Naive thymus-derived CD8-positive, alpha-beta T cell (primary cell): ENCODE results near the gene RMI1. TPM values are rescaled to one million over a fixed set of nuclear protein-coding genes. Genes with fewer than 3 reads are reported as not detected.
"Not testable (repeated sequence)": the region's sequence is repeated elsewhere in the genome, so short reads cannot be mapped to it uniquely, and the experiment has no call there.

Source experiments
- ATAC-seq, 2 donors: fragments of 150-1000 bp; cut with Tn5 transposase in 1 of 2; sonication (Bioruptor Pico), chemical (Tn5 transposase) in 1 of 2; 1 replicate in 1 of 2; 2 replicates in 1 of 2; pipeline ENCODE4 v1.10.0; 2021; ENCODE audit warnings: mild to moderate bottlenecking in 2 of 2, moderate library complexity in 2 of 2
- POLR2A ChIA-PET: fragments of 350-600 bp; sonication (Branson Sonifier 250); formaldehyde crosslinking; loops from one replicate; lab custom pipeline; 2021; ENCODE audit warnings: antibody characterized with exemption; lab: Charles Lee
- DNase-seq, 10 donors: peaks; one replicate each; pipeline versions ENCODE4 v3.0.0 to v3.0.0-alpha.2; 2020 to 2022
- H3K27ac Mint-ChIP-seq, 10 donors: one replicate each; pipeline ENCODE4 v1.8.0; 2020 to 2022; ENCODE audit warnings: mild to moderate bottlenecking in 10 of 10, mixed read lengths in 10 of 10, moderate library complexity in 4 of 10, inconsistent platforms in 1 of 10
- H3K27me3 Mint-ChIP-seq, 5 donors: one replicate each; pipeline ENCODE4 v1.8.0; 2021 to 2022; ENCODE audit warnings: mixed read lengths in 5 of 5
- H3K36me3 Mint-ChIP-seq, 3 donors: one replicate each; pipeline ENCODE4 v1.8.0; 2020 to 2022; ENCODE audit warnings: mixed read lengths in 3 of 3, mild to moderate bottlenecking in 2 of 3, inconsistent platforms in 1 of 3
- H3K4me1 Mint-ChIP-seq, 4 donors: one replicate each; pipeline ENCODE4 v1.8.0; 2021 to 2022; ENCODE audit warnings: mixed read lengths in 4 of 4
- H3K4me3 Mint-ChIP-seq, 10 donors: one replicate each; pipeline ENCODE4 v1.8.0; 2020 to 2022; ENCODE audit warnings: mild to moderate bottlenecking in 10 of 10, mixed read lengths in 10 of 10, moderate library complexity in 6 of 10, inconsistent platforms in 1 of 10
- H3K9me3 Mint-ChIP-seq, 9 donors: one replicate each; pipeline ENCODE4 v1.8.0; 2020 to 2022; ENCODE audit warnings: mixed read lengths in 9 of 9, mild to moderate bottlenecking in 3 of 9, inconsistent platforms in 1 of 9, moderate library complexity in 1 of 9
- polyA plus RNA-seq, 3 donors: library from polyadenylated mRNA; unstranded; fragments of 300-500 nt; fragmentation: Illumina TruSeq; gene quantifications; one replicate each; pipeline ENCODE4 v1.2.3, GENCODE V29; 2021
- total RNA-seq, 8 experiments: library from RNA in 2 of 8; stranded (reverse) in 2 of 8; gene quantifications; one replicate each; pipeline ENCODE4 v1.2.3 and lab custom pipeline; 2021 to 2026

RMI1 gene
- 1 to 10 TPM; 6.6 to 8.3 TPM for total RNA-seq
- 1 to 10 TPM; 5.3 to 6.7 (median 6.3) TPM for polyA plus RNA-seq
- 0.98 to 6.7 (median 4.6) reads per million in 6 experiments for total RNA-seq (lab: John Stamatoyannopoulos, UW)

DNA sequence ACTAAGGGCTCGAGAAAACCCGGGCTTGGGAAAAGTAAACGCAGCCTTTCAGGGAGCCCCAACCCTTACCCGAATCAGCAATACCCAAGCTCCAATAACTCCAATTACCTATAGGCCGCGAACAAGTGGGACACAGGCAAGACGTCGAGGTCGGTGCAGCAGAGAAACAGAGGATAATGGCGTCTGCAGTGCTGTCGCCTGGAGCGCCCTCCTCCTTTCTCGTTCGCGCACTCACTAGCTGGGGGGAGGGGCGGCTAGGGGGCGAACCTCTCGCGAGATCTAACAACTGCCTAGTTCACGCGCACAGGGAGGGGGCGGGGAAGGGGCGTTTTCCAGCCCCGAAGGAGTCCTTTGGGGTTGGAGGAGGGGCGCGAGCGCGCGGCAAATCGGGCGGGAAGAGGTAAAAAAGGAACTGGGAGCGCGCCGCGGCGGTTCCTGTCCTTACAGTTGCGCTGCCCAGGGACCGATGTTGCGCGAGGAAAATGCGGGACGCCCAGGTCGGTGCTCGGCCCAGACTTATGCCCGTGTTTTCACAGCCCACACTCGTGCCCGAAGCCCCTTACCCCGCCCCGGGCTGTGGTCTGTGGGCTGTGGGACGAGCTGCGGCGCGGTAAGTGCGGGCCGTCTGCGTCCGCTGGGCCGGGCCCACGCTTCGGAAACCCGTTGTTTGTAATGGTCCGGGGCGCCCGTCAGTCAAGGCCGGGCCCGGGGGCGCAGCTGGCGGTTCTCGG lies at the start of gene RMI1:
Gene RMI1, plus strand, starts transcription at position 411 of the 731 bp plus-strand sequence. CDS start 20,182 bp downstream, outside the sequence.
- Mint-ChIP-seq H3K27me3 (peaks cover 0 to 6% (median 0%) of the 10 kb centered on the region in 5 donors), H3K9me3 (peaks cover 0 to 2% (median 0%) of the 10 kb centered on the region in 9 donors), H3K4me1 (peaks cover 23 to 43% (median 37%) of the 10 kb centered on the region in 4 donors), H3K36me3 (peaks cover 5 to 41% (median 14%) of the 10 kb centered on the region in 3 donors), H3K27ac (peak within 1 kb of the TSS; percentile 97 to 100 (median 100)), H3K4me3 (peak within 1 kb of the TSS; percentile 91 to 100 (median 98))
- ATAC-seq (peak; percentile 73 to 77), DNase-seq (peak; percentile 98 to 100 (median 99))
- POLR2A ChIA-PET: interaction anchor here (0.5 to 5.3 kb wide), 21 partner anchors 10 to 1960 kb away, joined by 3 to 141 read pairs (median 4); partner anchors contain the start of genes GKAP1, IDNK, KIF27 and UBQLN1

DNA sequence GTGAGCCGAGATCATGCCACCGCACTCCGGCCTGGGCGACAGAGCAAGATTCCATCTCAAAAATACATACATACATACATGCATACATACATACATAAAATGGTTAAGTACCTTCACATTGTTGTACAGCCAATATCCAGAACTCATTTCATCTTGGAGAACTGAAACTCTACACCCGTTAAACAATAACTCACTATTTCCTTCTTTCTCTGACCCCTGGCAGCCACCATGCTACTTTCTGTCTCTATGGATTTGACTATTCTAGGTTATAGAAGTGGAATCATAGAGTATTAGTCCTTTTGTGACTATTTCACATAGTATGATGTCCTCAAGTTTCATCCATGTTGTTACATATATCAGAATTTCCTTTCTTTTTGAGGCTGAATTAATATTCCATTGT lies 49.7 kb upstream of the RMI1 start:
- H3K9me3 Mint-ChIP-seq: no peaks in the 10 kb centered on the region
- H3K4me3 Mint-ChIP-seq: no peak overlapping the region
- H3K4me1 Mint-ChIP-seq: peaks cover 2 to 9% (median 7%) of the 10 kb centered on the region in 4 donors
- no peak for DNase-seq
- no peak for ATAC-seq
- no peaks in the 10 kb centered on the region for H3K36me3 Mint-ChIP-seq
- POLR2A ChIA-PET: no interaction called here
- no peaks in the 10 kb centered on the region for H3K27me3 Mint-ChIP-seq
- H3K27ac Mint-ChIP-seq: no peak overlapping the region

DNA sequence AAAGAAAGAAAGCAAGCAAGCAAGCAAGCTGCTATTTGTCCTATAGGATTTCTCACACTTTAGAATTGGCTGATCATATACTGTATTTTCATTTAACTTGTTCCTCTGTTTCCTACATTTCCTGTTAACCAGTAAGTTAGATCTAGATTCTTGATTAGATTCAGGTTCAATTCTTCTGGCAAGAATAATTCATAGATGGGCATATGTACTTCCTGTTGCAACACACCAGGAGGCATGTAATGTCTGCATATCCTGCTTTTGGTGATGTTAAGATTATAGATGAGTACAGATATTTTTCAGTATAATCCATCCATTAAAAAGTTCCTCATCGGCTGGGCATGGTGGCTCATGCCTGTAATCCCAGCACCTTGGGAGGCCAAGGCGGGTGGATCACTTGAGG lies 48.6 kb upstream of the RMI1 start:
- H3K27me3 Mint-ChIP-seq: no peaks in the 10 kb centered on the region
- H3K4me3 Mint-ChIP-seq: no peak overlapping the region
- H3K27ac Mint-ChIP-seq: peak overlapping the region in 1 of 10 donors; percentile 83
- no peaks in the 10 kb centered on the region for H3K36me3 Mint-ChIP-seq
- ATAC-seq (no peak), DNase-seq (no peak)
- H3K9me3 Mint-ChIP-seq: no peaks in the 10 kb centered on the region
- H3K4me1 Mint-ChIP-seq: peaks cover 2 to 9% (median 7%) of the 10 kb centered on the region in 4 donors
- POLR2A ChIA-PET: no interaction called here

DNA sequence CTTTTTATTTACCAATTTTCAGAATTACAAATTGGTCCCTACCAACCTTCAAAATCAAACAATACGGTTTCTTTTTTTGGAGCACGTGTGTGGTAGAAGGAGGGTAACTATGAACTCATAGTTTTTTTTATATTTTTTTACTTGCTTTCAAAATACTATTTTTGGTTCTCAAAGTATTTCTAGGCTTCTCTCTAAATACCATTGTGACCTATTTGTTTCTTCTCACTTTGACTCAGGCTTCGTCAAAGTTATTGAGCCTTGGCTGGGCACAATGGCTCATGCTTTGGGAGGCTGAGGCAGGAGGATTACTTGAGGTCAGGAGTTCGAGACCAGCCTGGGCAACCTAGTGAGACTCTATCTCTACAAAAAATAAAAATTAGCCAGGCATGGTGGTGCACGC lies 47.8 kb upstream of the RMI1 start:
- peaks cover 2 to 9% (median 7%) of the 10 kb centered on the region in 4 donors for H3K4me1 Mint-ChIP-seq
- H3K27me3 Mint-ChIP-seq: no peaks in the 10 kb centered on the region
- POLR2A ChIA-PET: no interaction called here
- H3K4me3 Mint-ChIP-seq: no peak overlapping the region
- peaks cover 0 to 2% (median 0%) of the 10 kb centered on the region in 3 donors for H3K36me3 Mint-ChIP-seq
- ATAC-seq: no peak
- H3K27ac Mint-ChIP-seq: no peak overlapping the region
- H3K9me3 Mint-ChIP-seq: no peaks in the 10 kb centered on the region
- DNase-seq: no peak

GRCh38 chr9:83933790-83934189 lies 46.8 kb upstream of the RMI1 start:
- Mint-ChIP-seq H3K27ac (no peak overlapping the region), H3K4me1 (peaks cover 3 to 9% (median 7%) of the 10 kb centered on the region in 4 donors), H3K36me3 (peaks cover 0 to 9% (median 0%) of the 10 kb centered on the region in 3 donors), H3K9me3 (no peaks in the 10 kb centered on the region), H3K27me3 (no peaks in the 10 kb centered on the region), H3K4me3 (no peak overlapping the region)
- no peak for DNase-seq
- POLR2A ChIA-PET: no interaction called here
- no peak for ATAC-seq

GRCh38 chr9:83934569-83935275 lies 45.9 kb upstream of the RMI1 start:
- POLR2A ChIA-PET: no interaction called here
- no peak overlapping the region for H3K4me3 Mint-ChIP-seq
- no peak for ATAC-seq
- H3K36me3 Mint-ChIP-seq: peaks cover 0 to 17% (median 3%) of the 10 kb centered on the region in 3 donors
- H3K9me3 Mint-ChIP-seq: no peaks in the 10 kb centered on the region
- no peaks in the 10 kb centered on the region for H3K27me3 Mint-ChIP-seq
- no peak for DNase-seq
- H3K4me1 Mint-ChIP-seq: peaks cover 3 to 9% (median 7%) of the 10 kb centered on the region in 4 donors
- no peak overlapping the region for H3K27ac Mint-ChIP-seq

DNA sequence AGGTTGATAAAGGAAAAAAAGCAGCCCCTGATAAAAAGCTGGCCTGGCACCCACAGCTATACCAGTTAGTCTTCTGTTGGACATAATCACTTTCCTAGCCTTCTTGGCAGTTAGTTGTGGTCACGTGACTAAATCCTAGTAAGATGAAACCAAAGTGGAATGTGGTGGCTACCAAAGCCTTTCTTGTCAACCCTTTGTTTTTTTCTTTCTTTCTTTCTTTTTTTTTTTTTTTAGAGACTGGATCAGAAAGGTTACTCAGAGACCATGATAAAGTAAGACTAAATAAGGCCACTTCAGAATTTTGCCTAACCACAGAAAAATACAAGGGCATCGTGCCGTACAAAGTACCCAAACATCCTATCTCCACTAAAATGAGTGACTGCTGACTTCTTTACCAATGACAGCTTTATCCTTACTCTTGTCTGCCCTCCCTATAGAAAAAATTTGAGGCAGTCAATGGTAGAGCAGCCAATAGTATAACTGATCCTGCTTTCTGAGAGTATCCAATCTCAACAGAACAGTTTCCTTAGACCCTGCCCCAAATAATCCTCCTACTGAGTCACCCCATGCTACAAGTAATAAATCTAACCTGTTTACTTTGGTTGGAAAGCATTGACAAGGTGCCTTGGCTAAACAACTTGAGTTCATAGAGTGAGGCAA lies 45.2 kb upstream of the RMI1 start:
- H3K27ac Mint-ChIP-seq: no peak overlapping the region
- peaks cover 3 to 9% (median 7%) of the 10 kb centered on the region in 4 donors for H3K4me1 Mint-ChIP-seq
- no peak for DNase-seq
- no peaks in the 10 kb centered on the region for H3K9me3 Mint-ChIP-seq
- no peak for ATAC-seq
- H3K27me3 Mint-ChIP-seq: no peaks in the 10 kb centered on the region
- POLR2A ChIA-PET: no interaction called here
- H3K4me3 Mint-ChIP-seq: no peak overlapping the region
- peaks cover 0 to 17% (median 3%) of the 10 kb centered on the region in 3 donors for H3K36me3 Mint-ChIP-seq

- no peak overlapping the region for H3K27ac Mint-ChIP-seq
- peaks cover 3 to 10% (median 7%) of the 10 kb centered on the region in 4 donors for H3K4me1 Mint-ChIP-seq
- no peak for DNase-seq
- ATAC-seq: no peak
- POLR2A ChIA-PET: no interaction called here
- H3K4me3 Mint-ChIP-seq: no peak overlapping the region
- H3K27me3 Mint-ChIP-seq: no peaks in the 10 kb centered on the region
- peaks cover 0 to 26% (median 6%) of the 10 kb centered on the region in 3 donors for H3K36me3 Mint-ChIP-seq
- H3K9me3 Mint-ChIP-seq: no peaks in the 10 kb centered on the region
Observed at GRCh38 chr9:83936523-83936922, 44.1 kb upstream of the RMI1 start.

- ATAC-seq (peak; percentile 66 to 76), DNase-seq (peak in 7 of 10 donors; percentile 29 to 73 (median 42))
- H3K9me3 Mint-ChIP-seq: no peaks in the 10 kb centered on the region
- no peak overlapping the region for H3K27ac Mint-ChIP-seq
- H3K4me1 Mint-ChIP-seq: peaks cover 0 to 5% (median 2%) of the 10 kb centered on the region in 4 donors
- peaks cover 0 to 41% (median 14%) of the 10 kb centered on the region in 3 donors for H3K36me3 Mint-ChIP-seq
- POLR2A ChIA-PET: no interaction called here
- no peaks in the 10 kb centered on the region for H3K27me3 Mint-ChIP-seq
- no peak overlapping the region for H3K4me3 Mint-ChIP-seq
Observed at GRCh38 chr9:83937861-83938455, 42.6 kb upstream of the RMI1 start.

GRCh38 chr9:83940590-83941303 lies 39.9 kb upstream of the RMI1 start:
- DNase-seq (no peak), ATAC-seq (no peak)
- Mint-ChIP-seq H3K27ac (peak overlapping the region in 1 of 10 donors; percentile 9), H3K36me3 (peaks cover 0 to 59% (median 23%) of the 10 kb centered on the region in 3 donors), H3K9me3 (no peaks in the 10 kb centered on the region), H3K4me3 (no peak overlapping the region), H3K4me1 (peaks cover 0 to 5% (median 2%) of the 10 kb centered on the region in 4 donors), H3K27me3 (no peaks in the 10 kb centered on the region)
- POLR2A ChIA-PET: no interaction called here

DNA sequence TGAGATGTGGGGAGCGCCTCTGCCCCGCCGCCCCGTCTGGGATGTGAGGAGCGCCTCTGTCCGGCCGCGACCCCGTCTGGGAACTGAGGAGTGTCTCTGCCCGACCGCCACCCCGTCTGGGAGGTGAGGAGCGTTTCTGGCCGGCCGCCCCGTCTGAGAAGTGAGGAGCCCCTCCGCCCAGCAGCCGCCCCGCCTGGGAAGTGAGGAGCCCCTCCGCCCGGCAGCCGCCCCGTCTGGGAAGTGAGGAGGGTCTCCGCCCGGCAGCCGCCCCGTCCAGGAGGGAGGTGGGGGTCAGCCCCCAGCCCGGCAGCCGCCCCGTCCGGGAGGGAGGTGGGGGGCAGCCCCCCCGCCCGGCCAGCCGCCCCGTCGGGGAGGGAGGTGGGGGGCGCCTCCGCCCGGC lies 32.5 kb upstream of the RMI1 start:
- H3K9me3 Mint-ChIP-seq, H3K27me3 Mint-ChIP-seq, ATAC-seq, H3K4me3 Mint-ChIP-seq, POLR2A ChIA-PET, DNase-seq, H3K27ac Mint-ChIP-seq, H3K4me1 Mint-ChIP-seq: not testable (repeated sequence)
- H3K36me3 Mint-ChIP-seq: peaks cover 0 to 42% (median 17%) of the 10 kb centered on the region in 3 donors
